HepG2 (cell line): ENCODE data around the gene NGDN. TPM values are rescaled to one million over a fixed set of nuclear protein-coding genes. Genes with fewer than 3 reads are reported as not detected.
A peak's percentile ranks its signal among the peaks of the same experiment; 100 is the strongest.

Experiments
- ERF ChIP-seq: IDR thresholded peaks from 2 replicates; pipeline ENCODE4 v1.6.1; 2018; ENCODE audit warnings: missing biosample characterization, missing genetic modification reagents
- FOXP1 ChIP-seq, 2 experiments: fragments of 450-650 bp in 1 of 2; IDR thresholded peaks; 2 replicates each; pipeline ENCODE4 v1.6.1; 2017 to 2018; ENCODE audit warnings: antibody characterized with exemption in 1 of 2
- GMEB2 ChIP-seq: IDR thresholded peaks from 2 replicates; pipeline ENCODE4 v1.6.1; 2016; ENCODE audit warnings: missing biosample characterization, missing genetic modification reagents, low read depth
- MAZ ChIP-seq, 2 experiments: sonication (generic) in 1 of 2; formaldehyde crosslinking in 1 of 2; IDR thresholded peaks; 2 replicates each; pipeline versions ENCODE4 v1.5.0 to v1.6.1; 2012 to 2020; ENCODE audit warnings: low read depth in 2 of 2, mild to moderate bottlenecking in 2 of 2, borderline replicate concordance in 1 of 2, improper control_type of control experiment in 1 of 2, low read length in 1 of 2, missing genetic modification reagents in 1 of 2, moderate library complexity in 1 of 2
- NFKBIZ ChIP-seq: IDR thresholded peaks from 2 replicates; pipeline ENCODE4 v1.6.1; 2018; ENCODE audit warnings: missing genetic modification reagents, missing compliant biosample characterization
- PAWR ChIP-seq: sonication (generic); formaldehyde crosslinking; IDR thresholded peaks from 2 replicates; pipeline ENCODE4 v1.4.0; 2020; ENCODE audit warnings: missing genetic modification reagents, mild to moderate bottlenecking, borderline replicate concordance
- PAXIP1 ChIP-seq: sonication (generic); formaldehyde crosslinking; conservative IDR thresholded peaks from 2 replicates; pipeline ENCODE4 v1.4.0; 2020; ENCODE audit warnings: mild to moderate bottlenecking, missing genetic modification reagents, moderate library complexity
- PITX1 ChIP-seq: sonication (generic); formaldehyde crosslinking; IDR thresholded peaks from 2 replicates; pipeline ENCODE4 v1.5.1; 2020; ENCODE audit warnings: mild to moderate bottlenecking, missing genetic modification reagents
- RXRB ChIP-seq: IDR thresholded peaks from 2 replicates; pipeline ENCODE4 v1.6.1; 2016; ENCODE audit warnings: borderline replicate concordance, missing genetic modification reagents, missing compliant biosample characterization
- TSC22D2 ChIP-seq: sonication (generic); formaldehyde crosslinking; IDR thresholded peaks from 2 replicates; pipeline ENCODE4 v1.5.1; 2020; ENCODE audit warnings: missing genetic modification reagents, mild to moderate bottlenecking, borderline replicate concordance
- ZHX2 ChIP-seq, 2 experiments: sonication (generic) in 1 of 2; formaldehyde crosslinking in 1 of 2; IDR thresholded peaks; 2 replicates each; pipeline versions ENCODE4 v1.6.1 to v1.9.0; 2014 to 2022; ENCODE audit warnings: antibody characterized with exemption in 1 of 2, borderline replicate concordance in 1 of 2, inconsistent platforms in 1 of 2, low read depth in 1 of 2, missing genetic modification reagents in 1 of 2
- ZNF460 ChIP-seq: sonication (generic); formaldehyde crosslinking; IDR thresholded peaks from 2 replicates; pipeline ENCODE4 v1.5.1; 2020; ENCODE audit warnings: missing genetic modification reagents, mild to moderate bottlenecking, borderline replicate concordance
- ZNF614 ChIP-seq: IDR thresholded peaks from 2 replicates; pipeline ENCODE4 v1.6.1; 2018; ENCODE audit warnings: missing biosample characterization, missing genetic modification reagents, inconsistent platforms, borderline replicate concordance
- ZNF660 ChIP-seq: sonication (generic); formaldehyde crosslinking; IDR thresholded peaks from 2 replicates; pipeline ENCODE4 v1.5.1; 2020; ENCODE audit warnings: mild to moderate bottlenecking, low read depth, missing genetic modification reagents, borderline replicate concordance
- polyA plus RNA-seq, 8 experiments: library from polyadenylated mRNA; depleted of rRNA in 3 of 8; stranded (reverse) in 7 of 8; unstranded in 1 of 8; fragments of >200 nt; fragmentation: Illumina TruSeq in 4 of 8; extraction: Trizol in 4 of 8; gene quantifications; 2 replicates each; pipeline versions ENCODE4 v1.2.1 to v1.2.3, GENCODE V29; 2011 to 2016; ENCODE audit warnings: low read depth in 4 of 8, missing spikeins in 1 of 8, mixed read lengths in 1 of 8; ENCODE audit not compliant: insufficient read depth in 1 of 8
- total RNA-seq, 5 experiments: library from RNA; depleted of rRNA; stranded (reverse); fragments of >200 nt; fragmentation: Illumina TruSeq; extraction: Trizol; gene quantifications; 2 replicates each; pipeline ENCODE4 v1.2.3, GENCODE V29; 2016; ENCODE audit warnings: low read depth in 1 of 5
- TF ChIP-seq, protein P1 (sequence below): IDR thresholded peaks from 2 replicates; pipeline ENCODE4 v1.6.1; 2018; ENCODE audit warnings: missing genetic modification reagents

NGDN gene
- total and polyA plus RNA-seq, 2 of the 13 experiments (the other 11 are each of a cell fraction or from before 2014, with no cell fraction given): 154 to 216 TPM

GRCh38 chr14:23478109-23478759 is 8.7 kb downstream of the NGDN start (continued):
- TF ChIP-seq NFKBIZ: 0 out of 2 replicates have a peak, but pooled peaks have one; percentile 65
- no peak for TF ChIP-seq PAWR (CRISPR knock-in tag)
- TF ChIP-seq ZNF614 (CRISPR knock-in tag): no peak
- no peak for TF ChIP-seq ZNF660 (CRISPR knock-in tag)
- TF ChIP-seq PAXIP1: no peak
- TF ChIP-seq RXRB (CRISPR knock-in tag): peak; percentile 44; the same call in 1 of the 2 replicates
- peak; percentile 15; the same call in 1 of the 2 replicates for TF ChIP-seq GMEB2 (CRISPR knock-in tag)
- peak; percentile 64; the same call in 1 of the 2 replicates for TF ChIP-seq TSC22D2 (CRISPR knock-in tag)
- peak; percentile 58; the same call in 1 of the 2 replicates for TF ChIP-seq ERF (CRISPR knock-in tag)
- TF ChIP-seq MAZ (IDR thresholded peaks at IDR 0.05; ENCODE audit: borderline replicate concordance, low read depth, low read length): no peak
- TF ChIP-seq MAZ (CRISPR knock-in tag; IDR thresholded peaks at IDR 0.05; ENCODE audit: low read depth): no peak
- no peak for TF ChIP-seq ZHX2 (IDR thresholded peaks at IDR 0.05; ENCODE audit: low read depth)
- no peak for TF ChIP-seq ZHX2 (CRISPR knock-in tag; IDR thresholded peaks at IDR 0.05; ENCODE audit: borderline replicate concordance)
- TF ChIP-seq, protein P1, sequence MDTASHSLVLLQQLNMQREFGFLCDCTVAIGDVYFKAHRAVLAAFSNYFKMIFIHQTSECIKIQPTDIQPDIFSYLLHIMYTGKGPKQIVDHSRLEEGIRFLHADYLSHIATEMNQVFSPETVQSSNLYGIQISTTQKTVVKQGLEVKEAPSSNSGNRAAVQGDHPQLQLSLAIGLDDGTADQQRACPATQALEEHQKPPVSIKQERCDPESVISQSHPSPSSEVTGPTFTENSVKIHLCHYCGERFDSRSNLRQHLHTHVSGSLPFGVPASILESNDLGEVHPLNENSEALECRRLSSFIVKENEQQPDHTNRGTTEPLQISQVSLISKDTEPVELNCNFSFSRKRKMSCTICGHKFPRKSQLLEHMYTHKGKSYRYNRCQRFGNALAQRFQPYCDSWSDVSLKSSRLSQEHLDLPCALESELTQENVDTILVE (CRISPR knock-in tag): peak; percentile 52; the same call in 1 of the 2 replicates
- no peak for TF ChIP-seq PITX1 (CRISPR knock-in tag)
- TF ChIP-seq ZNF460 (CRISPR knock-in tag): no peak
- no peak for TF ChIP-seq FOXP1 (IDR thresholded peaks at IDR 0.05)
- no peak for TF ChIP-seq FOXP1 (CRISPR knock-in tag; IDR thresholded peaks at IDR 0.05)
